HG03095 (cell line): ENCODE results near the gene FOXP3.

Experiments
- ATAC-seq: cut with Tn5 transposase; IDR thresholded peaks from one replicate; pipeline ENCODE4 v1.9.1; 2021; ENCODE audit warnings: moderate library complexity; ENCODE audit not compliant: unreplicated experiment

The FOXP3 gene

GRCh38 chrX:49250578-49250977 lies 13.9 kb downstream of the FOXP3 start:
- no peak for ATAC-seq

- no peak for ATAC-seq
Observed at GRCh38 chrX:49250066-49250465, 14.4 kb downstream of the FOXP3 start.

GRCh38 chrX:49249616-49250015 lies 14.9 kb downstream of the FOXP3 start:
- no peak for ATAC-seq

DNA sequence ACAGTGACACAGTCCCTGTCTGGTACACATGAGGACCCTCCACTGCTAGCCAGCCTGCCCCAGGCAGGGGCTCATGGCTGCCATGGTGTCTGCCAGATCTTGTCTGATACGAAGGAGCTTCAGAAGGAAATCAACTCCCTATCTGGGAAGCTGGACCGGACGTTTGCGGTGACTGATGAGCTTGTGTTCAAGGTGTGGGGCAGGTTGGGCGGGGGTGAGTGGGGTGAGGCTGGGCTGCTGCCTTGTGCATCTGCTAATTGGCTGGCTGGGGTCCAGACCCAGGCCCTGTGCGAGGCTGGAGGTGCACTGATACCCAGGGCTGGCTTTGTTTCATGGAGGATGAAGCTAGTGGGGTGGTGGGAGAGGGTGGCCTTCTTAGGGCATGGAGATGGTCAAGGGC lies 15.4 kb downstream of the FOXP3 start:
- no peak for ATAC-seq

- no peak for ATAC-seq
Observed at GRCh38 chrX:49247916-49248811, 16.3 kb downstream of the FOXP3 start.

- ATAC-seq, result no peak
Observed at GRCh38 chrX:49247346-49247745, 17.2 kb downstream of the FOXP3 start.

- ATAC-seq, result no peak
Observed at GRCh38 chrX:49246541-49246940, 18.0 kb downstream of the FOXP3 start.

DNA sequence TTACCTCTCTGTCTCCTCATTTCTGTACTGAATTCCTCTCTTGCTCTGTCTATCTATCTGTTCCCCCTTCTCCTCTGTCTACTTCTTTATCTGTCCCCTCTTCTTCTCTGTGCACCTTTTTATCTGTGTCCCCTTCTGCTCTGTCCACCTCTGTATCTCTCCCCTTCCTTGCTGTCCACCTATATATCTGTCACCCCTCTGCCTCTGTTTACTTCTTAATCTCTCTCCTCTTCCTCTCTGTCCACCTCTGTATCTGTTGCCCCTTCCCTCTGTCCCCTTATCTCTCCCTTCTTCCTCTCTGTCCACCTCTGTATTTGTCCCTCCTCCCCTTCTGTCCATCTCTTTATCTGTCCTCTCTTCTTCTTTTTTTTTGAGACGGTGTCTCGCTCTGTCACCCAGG lies 20.3 kb downstream of the FOXP3 start:
- no peak for ATAC-seq

GRCh38 chrX:49243166-49243565 lies 21.3 kb downstream of the FOXP3 start:
- no peak for ATAC-seq

GRCh38 chrX:49242545-49243066 lies 21.9 kb downstream of the FOXP3 start:
- no peak for ATAC-seq

GRCh38 chrX:49238735-49239134 lies 25.8 kb downstream of the FOXP3 start:
- ATAC-seq, result no peak

DNA sequence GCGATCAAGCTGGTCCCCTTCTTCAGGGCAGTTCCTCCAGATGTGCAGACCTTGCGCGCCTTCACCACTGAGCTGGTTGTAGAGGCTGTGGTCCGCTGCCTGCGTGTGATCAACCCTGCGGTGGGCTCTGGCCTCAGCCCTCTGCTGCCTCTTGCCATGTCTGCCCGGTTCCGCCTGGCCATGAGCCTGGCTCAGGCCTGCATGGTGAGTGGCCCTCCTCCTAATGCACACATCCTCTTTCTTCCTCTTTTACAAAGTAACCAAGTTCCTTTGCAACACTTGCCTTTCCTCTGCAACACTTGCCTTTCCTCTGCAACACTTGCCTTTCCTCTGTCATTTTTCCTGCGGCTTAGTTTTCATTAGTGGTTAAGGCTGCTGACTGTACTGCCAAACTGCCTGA lies 27.4 kb downstream of the FOXP3 start:
- ATAC-seq, result no peak

GRCh38 chrX:49233887-49234555 lies 30.5 kb downstream of the FOXP3 start:
- ATAC-seq, result no peak

- ATAC-seq, result no peak
Observed at GRCh38 chrX:49233176-49233575, 31.3 kb downstream of the FOXP3 start, which contains the start of gene CACNA1F. TSS of gene CACNA1F (minus strand) at chrX:49233340. CDS start at chrX:49233309, 31 bp downstream.

DNA sequence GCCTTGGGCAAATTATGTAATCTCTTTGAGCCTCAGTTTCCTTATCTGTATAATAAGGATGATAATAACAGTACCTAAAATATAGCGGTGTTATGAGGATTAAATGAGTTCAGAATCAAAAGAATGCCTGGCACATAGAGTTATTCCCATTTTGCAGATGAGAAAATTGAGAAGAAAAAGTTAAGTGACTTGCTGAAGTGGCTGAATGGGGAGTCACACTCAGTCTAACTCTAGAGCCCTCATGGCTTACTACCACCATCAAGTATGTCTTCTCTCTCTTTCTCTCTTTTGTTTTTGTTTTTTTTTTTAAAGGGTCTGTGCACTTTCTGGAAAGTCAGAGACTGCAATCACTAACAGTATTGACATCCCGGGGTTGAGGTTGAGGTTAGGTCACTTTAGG lies 32.0 kb downstream of the FOXP3 start:
- no peak for ATAC-seq

DNA sequence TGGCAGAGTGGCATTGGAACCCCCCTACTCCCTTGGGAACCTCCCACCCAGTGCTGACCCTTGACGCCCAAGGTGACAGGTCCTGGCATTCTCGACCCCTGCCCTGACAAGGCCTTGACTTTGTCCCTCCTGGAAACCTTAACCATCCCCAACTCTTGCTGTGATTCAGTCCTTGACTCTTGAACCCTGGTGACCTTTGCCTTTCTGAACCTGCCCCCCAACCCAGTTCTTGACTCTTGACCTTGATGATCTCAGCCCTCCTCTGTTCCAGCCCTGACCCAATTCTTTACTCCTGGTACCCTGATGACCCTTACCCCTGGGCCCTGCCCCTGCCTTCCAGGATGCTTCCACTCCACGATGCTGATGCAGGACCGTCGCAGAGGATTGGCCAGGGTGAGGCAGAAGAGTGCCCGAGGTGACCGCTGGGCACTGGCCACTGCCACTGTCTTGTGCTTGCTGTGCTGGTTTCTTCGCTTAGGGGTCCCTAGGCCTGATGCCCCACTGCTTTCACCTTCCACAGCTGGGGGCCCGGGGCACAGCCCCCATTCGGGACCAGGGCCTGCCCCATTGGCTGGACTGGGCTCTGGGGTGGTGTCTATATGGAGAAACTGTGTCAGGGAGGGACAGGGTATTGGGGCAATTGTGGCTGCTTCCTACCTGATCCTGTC lies 33.0 kb downstream of the FOXP3 start:
- ATAC-seq, result no peak

DNA sequence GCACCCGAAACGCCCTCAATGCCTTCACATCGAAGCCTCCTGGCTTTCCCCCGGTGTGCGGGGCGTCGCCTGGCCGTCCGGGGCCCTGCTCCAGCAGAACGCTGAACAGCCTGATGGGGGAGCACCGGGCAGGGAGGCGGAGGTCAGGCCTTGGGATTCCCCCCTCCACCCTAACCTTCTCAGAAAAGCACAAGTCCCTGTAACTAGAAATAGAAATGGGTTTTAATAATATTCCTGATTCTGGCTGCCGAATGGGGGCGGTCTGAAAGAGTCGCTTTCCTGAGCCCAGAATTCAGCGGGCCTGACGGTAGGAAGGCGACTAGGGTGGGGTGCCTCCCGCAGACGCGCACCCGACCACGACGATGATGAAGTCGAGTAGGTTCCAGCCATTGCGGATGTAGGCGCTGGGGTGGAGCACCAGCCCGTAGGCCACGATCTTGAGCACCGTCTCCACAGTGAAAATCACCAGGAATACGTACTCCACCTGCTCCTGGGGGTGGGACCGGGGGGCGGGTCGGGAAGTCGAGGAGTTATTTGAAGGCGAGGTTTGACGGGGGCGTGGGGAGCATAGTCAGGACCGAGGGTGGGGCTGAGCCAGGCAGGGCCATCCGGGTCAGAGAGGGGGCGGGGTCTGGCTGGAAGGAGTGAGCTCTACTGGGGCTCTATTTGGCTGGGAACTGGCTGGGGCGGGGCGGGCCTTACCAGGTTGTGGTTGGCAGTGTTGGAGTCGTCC lies 33.8 kb downstream of the FOXP3 start:
- ATAC-seq, result peak; percentile 45

DNA sequence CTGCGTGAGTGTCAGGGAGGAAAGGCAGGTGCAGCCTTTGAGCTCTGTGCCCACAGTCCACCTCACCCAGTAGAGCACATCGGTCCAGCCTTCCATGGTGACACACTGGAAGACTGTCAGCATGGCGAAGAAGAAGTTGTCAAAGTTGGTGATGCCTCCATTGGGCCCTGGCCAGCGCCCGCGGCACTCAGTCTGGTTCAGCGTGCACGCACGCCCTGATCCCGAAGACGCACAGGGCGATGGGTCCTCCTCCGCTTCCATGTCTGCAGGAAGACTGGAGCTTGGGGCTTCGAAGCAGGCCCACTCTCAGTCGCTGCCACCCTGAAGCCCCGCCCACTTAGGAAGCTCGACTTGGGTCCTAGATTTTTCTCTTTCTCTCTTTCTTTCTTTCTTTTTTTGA lies 36.3 kb downstream of the FOXP3 start:
- no peak for ATAC-seq

GRCh38 chrX:49227726-49228125 lies 36.8 kb downstream of the FOXP3 start:
- ATAC-seq, result no peak

DNA sequence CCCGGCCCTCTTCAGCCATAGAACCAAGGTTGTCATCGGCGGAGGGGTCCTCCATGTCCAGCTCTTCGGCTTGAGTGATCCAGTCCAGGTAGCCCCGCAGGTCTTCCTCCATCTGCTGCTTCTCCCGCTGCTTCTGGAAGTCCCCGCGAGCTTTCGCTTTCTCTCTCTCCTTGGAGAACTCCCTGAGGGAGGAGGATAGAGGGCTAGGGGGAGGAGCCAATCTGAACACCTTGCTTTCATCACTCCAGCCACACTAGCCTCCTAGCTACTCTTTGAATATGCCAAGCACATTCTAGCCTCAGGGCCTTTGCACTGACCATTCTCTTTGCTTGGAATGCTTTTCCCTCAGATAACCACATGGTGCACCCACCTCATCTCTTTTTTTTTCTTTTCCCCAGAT lies 37.6 kb downstream of the FOXP3 start:
- no peak for ATAC-seq

GRCh38 chrX:49225858-49226257 lies 38.7 kb downstream of the FOXP3 start:
- no peak for ATAC-seq
